Osteocyte (in vitro differentiated cells): ENCODE data around the gene WBP2. TPM values are rescaled to one million over a fixed set of nuclear protein-coding genes. Genes with fewer than 3 reads are reported as not detected.

Source experiments
- DNase-seq: peaks from one replicate; pipeline ENCODE4 v3.0.0; 2021; ENCODE audit warnings: mixed read lengths; ENCODE audit not compliant: unreplicated experiment; ENCODE audit errors: extremely low spot score
- H3K27ac Mint-ChIP-seq: one replicate; pipeline ENCODE4 v1.8.0; 2021; ENCODE audit warnings: mild to moderate bottlenecking, mixed read lengths; ENCODE audit not compliant: unreplicated experiment
- H3K27me3 Mint-ChIP-seq: one replicate; pipeline ENCODE4 v1.8.0; 2021; ENCODE audit warnings: mixed read lengths; ENCODE audit not compliant: unreplicated experiment
- H3K36me3 Mint-ChIP-seq: one replicate; pipeline ENCODE4 v1.8.0; 2021; ENCODE audit warnings: mixed read lengths; ENCODE audit not compliant: unreplicated experiment
- H3K4me1 Mint-ChIP-seq: one replicate; pipeline ENCODE4 v1.8.0; 2021; ENCODE audit warnings: mixed read lengths; ENCODE audit not compliant: unreplicated experiment
- H3K4me3 Mint-ChIP-seq: one replicate; pipeline ENCODE4 v1.8.0; 2021; ENCODE audit warnings: mild to moderate bottlenecking, moderate library complexity, mixed read lengths; ENCODE audit not compliant: unreplicated experiment
- H3K9me3 Mint-ChIP-seq: one replicate; pipeline ENCODE4 v1.8.0; 2021; ENCODE audit warnings: mixed read lengths; ENCODE audit not compliant: unreplicated experiment
- total RNA-seq: library from RNA; stranded (reverse); gene quantifications from 2 replicates; pipeline ENCODE4 v1.2.1, GENCODE V29; 2021
- TF ChIP-seq, protein P1 (sequence below): fragments of 200-600 bp; sonication (generic); IDR thresholded peaks from 2 replicates; pipeline ENCODE4 v1.5.0; 2021; ENCODE audit warnings: antibody characterized with exemption, mild to moderate bottlenecking, moderate library complexity

WBP2 gene
- total RNA-seq, 1 donor from 2014 or later, result 88.2 TPM

DNA sequence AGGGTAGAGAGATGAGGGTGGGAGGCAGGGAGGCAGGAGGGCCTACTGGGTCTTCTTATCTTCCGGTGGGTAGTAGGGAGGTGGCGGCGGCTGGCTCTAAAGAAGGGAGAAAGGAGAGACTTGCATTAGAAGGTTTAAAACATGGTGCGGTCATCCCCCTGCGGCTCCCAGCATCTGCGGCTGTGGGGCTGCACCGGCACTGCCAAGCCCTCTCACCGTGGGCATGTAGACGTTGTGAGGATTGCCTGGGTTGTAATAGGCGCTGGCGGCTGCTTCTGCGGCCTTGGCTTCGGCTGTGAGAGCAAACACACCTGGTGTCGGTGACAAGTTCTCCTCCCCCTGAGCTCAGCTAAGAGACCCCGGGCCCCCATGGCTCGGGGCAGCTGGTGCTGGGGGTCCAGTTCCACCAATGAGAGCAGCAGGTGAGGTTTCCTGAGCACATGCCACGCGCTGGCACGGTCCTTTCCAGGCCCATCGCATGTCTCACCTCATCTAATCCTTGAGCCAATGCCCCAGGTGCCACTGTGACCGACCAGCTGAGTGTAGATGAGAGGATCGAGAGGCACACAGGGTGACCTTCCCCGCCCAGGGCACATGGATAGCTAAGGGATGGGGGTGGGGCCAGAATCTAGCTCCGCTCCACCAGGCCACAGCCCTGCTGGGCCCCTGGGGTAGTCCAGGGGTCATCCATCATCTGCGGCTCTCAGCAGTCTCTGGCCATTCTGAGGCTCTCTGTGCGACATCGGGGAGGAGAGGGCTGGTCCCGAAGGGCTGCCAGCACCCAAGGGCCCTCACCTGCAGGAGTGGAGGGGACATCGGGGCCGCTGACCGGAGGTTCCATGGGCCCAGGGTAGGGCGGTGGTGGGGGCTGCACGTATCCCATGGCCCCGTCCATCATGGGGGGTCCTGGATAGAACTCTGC, 8.2 kb downstream of the WBP2 start:
- H3K4me3 Mint-ChIP-seq, result no peak overlapping the region
- peaks cover 25% of the 10 kb centered on the region for H3K4me1 Mint-ChIP-seq
- no peaks in the 10 kb centered on the region for H3K9me3 Mint-ChIP-seq
- peak; percentile 83 for DNase-seq
- peak overlapping the region; percentile 85 for H3K27ac Mint-ChIP-seq
- peaks cover 36% of the 10 kb centered on the region for H3K36me3 Mint-ChIP-seq
- H3K27me3 Mint-ChIP-seq, result no peaks in the 10 kb centered on the region
- TF ChIP-seq, protein P1, sequence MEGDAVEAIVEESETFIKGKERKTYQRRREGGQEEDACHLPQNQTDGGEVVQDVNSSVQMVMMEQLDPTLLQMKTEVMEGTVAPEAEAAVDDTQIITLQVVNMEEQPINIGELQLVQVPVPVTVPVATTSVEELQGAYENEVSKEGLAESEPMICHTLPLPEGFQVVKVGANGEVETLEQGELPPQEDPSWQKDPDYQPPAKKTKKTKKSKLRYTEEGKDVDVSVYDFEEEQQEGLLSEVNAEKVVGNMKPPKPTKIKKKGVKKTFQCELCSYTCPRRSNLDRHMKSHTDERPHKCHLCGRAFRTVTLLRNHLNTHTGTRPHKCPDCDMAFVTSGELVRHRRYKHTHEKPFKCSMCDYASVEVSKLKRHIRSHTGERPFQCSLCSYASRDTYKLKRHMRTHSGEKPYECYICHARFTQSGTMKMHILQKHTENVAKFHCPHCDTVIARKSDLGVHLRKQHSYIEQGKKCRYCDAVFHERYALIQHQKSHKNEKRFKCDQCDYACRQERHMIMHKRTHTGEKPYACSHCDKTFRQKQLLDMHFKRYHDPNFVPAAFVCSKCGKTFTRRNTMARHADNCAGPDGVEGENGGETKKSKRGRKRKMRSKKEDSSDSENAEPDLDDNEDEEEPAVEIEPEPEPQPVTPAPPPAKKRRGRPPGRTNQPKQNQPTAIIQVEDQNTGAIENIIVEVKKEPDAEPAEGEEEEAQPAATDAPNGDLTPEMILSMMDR, result no peak

GRCh38 chr17:75845933-75846691, 9.0 kb downstream of the WBP2 start:
- Mint-ChIP-seq H3K9me3 (no peaks in the 10 kb centered on the region), H3K4me3 (no peak overlapping the region), H3K4me1 (peaks cover 23% of the 10 kb centered on the region), H3K27ac (peak overlapping the region; percentile 85), H3K36me3 (peaks cover 30% of the 10 kb centered on the region), H3K27me3 (no peaks in the 10 kb centered on the region)
- TF ChIP-seq, protein P1, result no peak
- DNase-seq, result peak; percentile 82

GRCh38 chr17:75845058-75845711, 9.9 kb downstream of the WBP2 start:
- peak overlapping the region; percentile 85 for H3K27ac Mint-ChIP-seq
- no peak overlapping the region for H3K4me3 Mint-ChIP-seq
- TF ChIP-seq, protein P1, result peak; percentile 57
- peaks cover 27% of the 10 kb centered on the region for H3K36me3 Mint-ChIP-seq
- DNase-seq, result peak; percentile 85
- no peaks in the 10 kb centered on the region for H3K9me3 Mint-ChIP-seq
- peaks cover 23% of the 10 kb centered on the region for H3K4me1 Mint-ChIP-seq
- no peaks in the 10 kb centered on the region for H3K27me3 Mint-ChIP-seq

- H3K36me3 Mint-ChIP-seq, result peaks cover 24% of the 10 kb centered on the region
- peak; percentile 84 for DNase-seq
- H3K4me1 Mint-ChIP-seq, result peaks cover 23% of the 10 kb centered on the region
- H3K27me3 Mint-ChIP-seq, result no peaks in the 10 kb centered on the region
- H3K27ac Mint-ChIP-seq, result no peak overlapping the region
- TF ChIP-seq, protein P1, result no peak
- no peaks in the 10 kb centered on the region for H3K9me3 Mint-ChIP-seq
- H3K4me3 Mint-ChIP-seq, result no peak overlapping the region
These were observed 10.5 kb downstream of the WBP2 start for GRCh38 chr17:75844530-75845057.
